OCI-LY7 (cell line): ENCODE results near the gene C1QTNF9.

Experiments used
- CTCF ChIP-seq: fragments of 200-600 bp; sonication (generic); conservative IDR thresholded peaks from 2 replicates; pipeline ENCODE4 v1.5.1; 2014; ENCODE audit warnings: mild to moderate bottlenecking, antibody characterized with exemption, low read length, moderate library complexity, mixed read lengths
- EZH2phosphoT487 ChIP-seq: fragments of 200-600 bp; sonication (generic); IDR thresholded peaks from 2 replicates; pipeline ENCODE4 v1.6.1; 2018; ENCODE audit warnings: low read depth, borderline replicate concordance, mild to moderate bottlenecking, mixed run types, antibody characterized with exemption, low read length, moderate library complexity, mixed read lengths

- TF ChIP-seq CTCF = no peak
- TF ChIP-seq EZH2phosphoT487 = no peak
These were observed 36.8 kb upstream of the C1QTNF9 start for GRCh38 chr13:24272452-24273161.
